SK-N-SH treated with all-trans-retinoic acid at 6 μM for 48 hours (cell line): Measurements from ENCODE around the gene CCT7.

Experiments used
- ATAC-seq: fragments of 200-7000 bp; cut with Tn5 transposase; 3 replicates; pipeline ENCODE4 v1.9.1; 2020; ENCODE audit warnings: mild to moderate bottlenecking, moderate library complexity
- ARNTL ChIP-seq: fragments of 450-650 bp; formaldehyde crosslinking; IDR thresholded peaks from 2 replicates; pipeline ENCODE4 v1.5.0; 2020; ENCODE audit warnings: low read depth, mild to moderate bottlenecking, moderate library complexity, borderline replicate concordance
- BACH2 ChIP-seq: fragments of 250-450 bp; sonication (Bioruptor Pico); IDR thresholded peaks from 2 replicates; pipeline ENCODE4 v1.9.0; 2021; ENCODE audit warnings: mild to moderate bottlenecking, borderline replicate concordance
- CREB5 ChIP-seq: fragments of 250-450 bp; sonication (Bioruptor Pico); IDR thresholded peaks from 2 replicates; pipeline ENCODE4 v1.5.1; 2020; ENCODE audit warnings: low read depth, mild to moderate bottlenecking, moderate library complexity
- CSDC2 ChIP-seq: fragments of 250-450 bp; sonication (Bioruptor Pico); IDR thresholded peaks from 2 replicates; pipeline ENCODE4 v1.5.0; 2020; ENCODE audit warnings: mild to moderate bottlenecking, moderate library complexity
- ESRRG ChIP-seq: fragments of 250-450 bp; sonication (Bioruptor Pico); IDR thresholded peaks from 2 replicates; pipeline ENCODE4 v1.6.1; 2021; ENCODE audit warnings: mild to moderate bottlenecking
- GLIS3 ChIP-seq: fragments of 250-450 bp; sonication (Bioruptor Pico); IDR thresholded peaks from 2 replicates; pipeline ENCODE4 v1.5.0; 2020; ENCODE audit warnings: mild to moderate bottlenecking, moderate library complexity
- ISL1 ChIP-seq: fragments of 250-450 bp; sonication (Bioruptor Pico); IDR thresholded peaks from 2 replicates; pipeline ENCODE4 v2.1.2; 2022; ENCODE audit warnings: mild to moderate bottlenecking, moderate library complexity
- OSR1 ChIP-seq: fragments of 250-450 bp; sonication (Bioruptor Pico); IDR thresholded peaks from 2 replicates; pipeline ENCODE4 v1.8.0; 2022; ENCODE audit warnings: moderate library complexity, mild to moderate bottlenecking, inconsistent platforms
- PATZ1 ChIP-seq: fragments of 250-450 bp; sonication (Bioruptor Pico); IDR thresholded peaks from 2 replicates; pipeline ENCODE4 v1.8.0; 2020; ENCODE audit warnings: mild to moderate bottlenecking, moderate library complexity, borderline replicate concordance
- POU6F1 ChIP-seq: fragments of 250-450 bp; sonication (Bioruptor Pico); IDR thresholded peaks from 2 replicates; pipeline ENCODE4 v1.8.0; 2021; ENCODE audit warnings: low read depth, mild to moderate bottlenecking, moderate library complexity, borderline replicate concordance
- PPARA ChIP-seq: fragments of 250-450 bp; sonication (Bioruptor Pico); IDR thresholded peaks from 2 replicates; pipeline ENCODE4 v1.5.0; 2020; ENCODE audit warnings: mild to moderate bottlenecking, borderline replicate concordance
- SNAI2 ChIP-seq: fragments of 250-450 bp; sonication (Bioruptor Pico); IDR thresholded peaks from 2 replicates; pipeline ENCODE4 v1.5.0; 2020; ENCODE audit warnings: mild to moderate bottlenecking, moderate library complexity
- TOX ChIP-seq: fragments of 250-450 bp; sonication (Bioruptor Pico); IDR thresholded peaks from 2 replicates; pipeline ENCODE4 v1.8.0; 2021; ENCODE audit warnings: mild to moderate bottlenecking, moderate library complexity, borderline replicate concordance
- ZC3H10 ChIP-seq: fragments of 250-450 bp; sonication (Bioruptor Pico); IDR thresholded peaks from 2 replicates; pipeline ENCODE4 v1.5.1; 2021; ENCODE audit warnings: mild to moderate bottlenecking, moderate library complexity
- ZFP3 ChIP-seq: fragments of 250-450 bp; sonication (Bioruptor Pico); IDR thresholded peaks from 2 replicates; pipeline ENCODE4 v1.5.0; 2020; ENCODE audit warnings: mild to moderate bottlenecking, moderate library complexity
- ZFP30 ChIP-seq: fragments of 450-650 bp; formaldehyde crosslinking; IDR thresholded peaks from 2 replicates; pipeline ENCODE4 v1.5.0; 2022; ENCODE audit warnings: mild to moderate bottlenecking, moderate library complexity
- ZNF565 ChIP-seq: fragments of 450-650 bp; formaldehyde crosslinking; conservative IDR thresholded peaks from 2 replicates; pipeline ENCODE4 v1.5.0; 2020; ENCODE audit warnings: low read depth, mild to moderate bottlenecking, moderate library complexity
- ZNF70 ChIP-seq: fragments of 450-650 bp; formaldehyde crosslinking; IDR thresholded peaks from 2 replicates; pipeline ENCODE4 v1.5.0; 2020; ENCODE audit warnings: mild to moderate bottlenecking, moderate library complexity
- ZNF8 ChIP-seq: fragments of 450-650 bp; formaldehyde crosslinking; IDR thresholded peaks from 2 replicates; pipeline ENCODE4 v1.5.0; 2020; ENCODE audit warnings: mild to moderate bottlenecking, moderate library complexity
- TF ChIP-seq, protein P1 (sequence below): fragments of 250-450 bp; sonication (Bioruptor Pico); IDR thresholded peaks from 2 replicates; pipeline ENCODE4 v1.5.1; 2021; ENCODE audit warnings: mild to moderate bottlenecking, moderate library complexity

The CCT7 gene

DNA sequence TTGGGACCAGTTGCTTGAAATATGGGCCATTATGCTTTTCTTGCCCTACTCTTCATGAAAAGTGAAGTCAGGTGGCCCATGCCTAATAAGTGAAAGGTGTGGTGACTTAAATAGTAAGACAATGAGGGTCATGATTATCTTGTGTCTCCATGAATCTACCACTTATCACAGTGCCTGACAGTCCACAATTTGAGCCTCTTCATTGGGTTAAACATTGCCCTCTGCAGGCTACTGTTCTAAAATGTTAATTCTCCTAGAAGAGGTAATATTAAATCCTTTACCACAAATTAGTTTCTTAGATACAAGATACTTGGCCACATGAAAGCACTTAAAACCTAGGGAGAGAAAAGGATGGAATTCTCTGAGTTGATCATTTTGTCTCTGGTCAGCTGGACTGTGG, 55.2 kb downstream of the CCT7 start (continued):
- TF ChIP-seq ARNTL (CRISPR knock-in tag) (no peak), ESRRG (CRISPR knock-in tag) (no peak), CSDC2 (CRISPR knock-in tag) (no peak), POU6F1 (no peak)

DNA sequence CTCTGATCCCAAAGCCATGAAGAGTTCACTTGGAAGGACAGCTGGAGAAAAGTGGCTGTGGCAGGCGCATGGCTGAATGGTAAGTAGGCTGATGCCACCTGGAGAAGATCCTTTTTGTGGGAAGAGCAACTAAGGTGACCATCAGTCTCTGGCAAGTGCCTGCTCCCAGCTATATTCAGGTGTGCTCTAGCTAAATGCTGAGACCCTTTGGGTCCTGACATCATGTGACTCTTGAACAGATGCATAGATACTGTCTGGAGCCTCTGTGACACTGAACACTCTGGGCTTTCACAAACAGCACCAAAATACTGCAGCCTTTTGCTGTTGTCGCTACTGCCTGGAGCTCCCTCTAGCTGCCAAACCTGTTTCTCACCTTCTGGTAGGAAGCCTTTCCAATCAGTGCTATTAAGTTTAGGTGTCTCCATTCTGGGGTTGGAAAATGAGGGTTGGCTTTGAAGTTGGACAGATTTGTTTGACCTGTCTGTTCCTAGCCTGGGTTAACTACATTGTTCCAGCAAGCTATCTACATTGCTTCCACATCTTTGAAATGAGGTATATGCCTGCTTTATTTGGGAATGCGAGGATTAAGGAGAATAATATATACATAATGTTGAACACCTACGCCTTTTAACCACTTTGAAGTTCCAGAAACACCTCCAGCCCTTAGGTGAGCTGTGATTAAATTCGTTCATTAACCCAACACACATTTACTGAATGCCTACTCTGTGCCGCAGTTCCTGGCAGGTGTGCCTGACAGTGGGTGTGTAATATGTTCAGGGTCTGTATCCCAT, 56.1 kb downstream of the CCT7 start:
- TF ChIP-seq ISL1 (no peak), ZFP3 (CRISPR knock-in tag) (no peak), POU6F1 (no peak), BACH2 (CRISPR knock-in tag) (no peak), ZNF70 (CRISPR knock-in tag) (no peak), ESRRG (CRISPR knock-in tag) (no peak), PPARA (CRISPR knock-in tag) (no peak), TOX (no peak), CSDC2 (CRISPR knock-in tag) (no peak), SNAI2 (CRISPR knock-in tag) (no peak), GLIS3 (CRISPR knock-in tag) (no peak), ZC3H10 (CRISPR knock-in tag) (no peak), PATZ1 (CRISPR knock-in tag) (no peak), ARNTL (CRISPR knock-in tag) (no peak), OSR1 (CRISPR knock-in tag) (no peak), ZFP30 (CRISPR knock-in tag) (no peak), ZNF565 (CRISPR knock-in tag) (no peak), ZNF8 (CRISPR knock-in tag) (no peak), CREB5 (CRISPR knock-in tag) (no peak)
- ATAC-seq, result peak; percentile 52; the same call in 2 of the 3 replicates

GRCh38 chr2:73291093-73291460, 57.0 kb downstream of the CCT7 start:
- peak; percentile 69 for ATAC-seq
- TF ChIP-seq CSDC2 (CRISPR knock-in tag), result 0 out of 2 replicates have a peak, but pooled peaks have one; percentile 56
- TF ChIP-seq, protein P1, sequence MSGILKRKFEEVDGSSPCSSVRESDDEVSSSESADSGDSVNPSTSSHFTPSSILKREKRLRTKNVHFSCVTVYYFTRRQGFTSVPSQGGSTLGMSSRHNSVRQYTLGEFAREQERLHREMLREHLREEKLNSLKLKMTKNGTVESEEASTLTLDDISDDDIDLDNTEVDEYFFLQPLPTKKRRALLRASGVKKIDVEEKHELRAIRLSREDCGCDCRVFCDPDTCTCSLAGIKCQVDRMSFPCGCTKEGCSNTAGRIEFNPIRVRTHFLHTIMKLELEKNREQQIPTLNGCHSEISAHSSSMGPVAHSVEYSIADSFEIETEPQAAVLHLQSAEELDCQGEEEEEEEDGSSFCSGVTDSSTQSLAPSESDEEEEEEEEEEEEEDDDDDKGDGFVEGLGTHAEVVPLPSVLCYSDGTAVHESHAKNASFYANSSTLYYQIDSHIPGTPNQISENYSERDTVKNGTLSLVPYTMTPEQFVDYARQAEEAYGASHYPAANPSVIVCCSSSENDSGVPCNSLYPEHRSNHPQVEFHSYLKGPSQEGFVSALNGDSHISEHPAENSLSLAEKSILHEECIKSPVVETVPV, result no peak
